Retinal pigment epithelial cell (primary cell): ENCODE results near the gene PODXL.
A peak's percentile ranks its signal among the peaks of the same experiment; 100 is the strongest.

Experiments used
- DNase-seq: peaks from one replicate; pipeline ENCODE4 v3.0.0-alpha.2; 2010; ENCODE audit warnings: low read depth
- H3K4me3 ChIP-seq: 2 replicates; pipeline ENCODE4 v1.5.1; 2011; ENCODE audit warnings: mild to moderate bottlenecking, low read length, control low read depth, moderate library complexity
- TF ChIP-seq, protein P1 (sequence below): conservative IDR thresholded peaks from 2 replicates; pipeline ENCODE4 v1.5.1; 2011; ENCODE audit warnings: low read depth, low read length, control low read depth, inconsistent platforms

Gene PODXL

GRCh38 chr7:131568510-131568909 lies 12.1 kb upstream of the PODXL start:
- H3K4me3 ChIP-seq: no peak overlapping the region
- no peak for DNase-seq
- TF ChIP-seq, protein P1, sequence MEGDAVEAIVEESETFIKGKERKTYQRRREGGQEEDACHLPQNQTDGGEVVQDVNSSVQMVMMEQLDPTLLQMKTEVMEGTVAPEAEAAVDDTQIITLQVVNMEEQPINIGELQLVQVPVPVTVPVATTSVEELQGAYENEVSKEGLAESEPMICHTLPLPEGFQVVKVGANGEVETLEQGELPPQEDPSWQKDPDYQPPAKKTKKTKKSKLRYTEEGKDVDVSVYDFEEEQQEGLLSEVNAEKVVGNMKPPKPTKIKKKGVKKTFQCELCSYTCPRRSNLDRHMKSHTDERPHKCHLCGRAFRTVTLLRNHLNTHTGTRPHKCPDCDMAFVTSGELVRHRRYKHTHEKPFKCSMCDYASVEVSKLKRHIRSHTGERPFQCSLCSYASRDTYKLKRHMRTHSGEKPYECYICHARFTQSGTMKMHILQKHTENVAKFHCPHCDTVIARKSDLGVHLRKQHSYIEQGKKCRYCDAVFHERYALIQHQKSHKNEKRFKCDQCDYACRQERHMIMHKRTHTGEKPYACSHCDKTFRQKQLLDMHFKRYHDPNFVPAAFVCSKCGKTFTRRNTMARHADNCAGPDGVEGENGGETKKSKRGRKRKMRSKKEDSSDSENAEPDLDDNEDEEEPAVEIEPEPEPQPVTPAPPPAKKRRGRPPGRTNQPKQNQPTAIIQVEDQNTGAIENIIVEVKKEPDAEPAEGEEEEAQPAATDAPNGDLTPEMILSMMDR: no peak

GRCh38 chr7:131564640-131565039 lies 8.2 kb upstream of the PODXL start:
- TF ChIP-seq, protein P1: no peak
- H3K4me3 ChIP-seq: no peak overlapping the region
- no peak for DNase-seq

- TF ChIP-seq, protein P1: no peak
- no peak for DNase-seq
- H3K4me3 ChIP-seq: no peak overlapping the region
Observed at GRCh38 chr7:131563918-131564317, 7.5 kb upstream of the PODXL start.

DNA sequence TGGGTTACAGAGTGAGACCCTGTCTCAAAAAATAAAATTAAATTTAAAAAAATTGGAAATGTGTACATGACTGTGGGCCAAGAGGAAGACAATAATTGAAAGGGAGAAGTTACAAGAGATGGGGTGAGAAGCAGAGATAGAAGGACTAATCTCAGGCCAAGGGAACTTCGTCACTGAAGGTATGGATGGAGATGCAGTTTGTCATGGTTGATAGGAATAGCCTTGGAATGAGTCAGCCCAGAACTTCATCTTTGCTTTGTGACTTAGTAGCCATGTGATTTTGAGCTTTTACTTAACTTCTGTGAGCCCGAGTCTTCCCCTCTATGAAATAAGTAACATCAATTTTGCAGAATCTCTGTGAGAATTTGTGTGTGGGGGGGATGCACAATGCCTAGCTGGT lies 6.5 kb upstream of the PODXL start:
- no peak for DNase-seq
- no peak overlapping the region for H3K4me3 ChIP-seq
- TF ChIP-seq, protein P1: no peak

DNA sequence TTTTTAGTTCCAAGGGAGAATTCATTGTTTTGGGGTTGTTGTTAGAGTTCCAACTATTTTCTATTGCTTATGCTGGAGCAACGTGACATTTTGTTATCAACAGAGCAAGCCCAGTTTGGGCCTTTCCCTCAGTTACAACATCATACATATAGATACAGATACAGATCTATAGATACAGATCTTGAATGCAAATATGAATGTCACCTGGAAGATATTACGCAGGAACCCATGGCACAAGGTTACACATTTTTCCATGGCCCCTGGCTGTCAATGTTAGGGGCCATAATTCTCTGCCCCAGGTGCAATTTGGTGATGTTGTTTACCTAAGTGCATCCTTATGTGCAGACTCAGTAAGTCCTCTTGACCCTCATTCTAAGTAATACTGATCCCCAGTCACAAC lies 3.6 kb upstream of the PODXL start:
- TF ChIP-seq, protein P1: no peak
- no peak for DNase-seq
- no peak overlapping the region for H3K4me3 ChIP-seq

DNA sequence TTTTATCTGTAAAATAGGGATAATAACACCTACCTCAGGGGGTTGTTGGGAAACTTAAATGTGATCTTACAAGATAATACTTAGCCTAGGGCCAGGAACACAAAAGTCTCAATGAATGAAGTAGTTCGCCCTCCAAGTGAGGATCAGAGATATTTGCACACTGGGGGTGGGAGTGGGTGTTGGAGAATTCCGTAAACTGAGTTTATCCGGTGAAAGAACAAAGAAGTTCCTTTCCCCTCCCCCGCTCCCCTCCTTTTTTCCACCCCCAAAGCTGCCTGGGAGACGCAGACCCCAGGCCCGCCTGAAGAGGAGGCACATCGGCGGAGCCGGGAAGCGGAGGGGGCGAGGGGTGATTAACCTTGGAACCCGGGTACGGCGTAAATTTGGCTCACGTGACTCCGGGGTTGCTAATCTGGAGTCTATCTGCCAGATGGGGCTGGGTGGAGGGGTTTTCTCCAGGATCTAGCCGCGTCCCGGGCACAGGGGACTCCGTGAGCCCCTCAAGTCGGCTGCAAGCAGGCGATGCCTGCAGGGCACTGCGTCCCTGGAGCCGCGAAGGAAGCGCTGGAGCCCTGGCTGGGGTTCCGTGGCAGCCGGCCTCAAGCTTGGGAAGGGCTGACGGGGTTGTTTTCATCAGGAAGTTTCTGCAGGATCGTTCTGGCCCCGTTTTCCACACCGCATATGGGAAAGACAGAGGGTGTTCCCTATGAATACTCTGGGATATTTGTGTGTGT lies 1.4 kb upstream of the PODXL start:
- DNase-seq: no peak
- H3K4me3 ChIP-seq: peak overlapping the region; percentile 61
- TF ChIP-seq, protein P1: no peak

DNA sequence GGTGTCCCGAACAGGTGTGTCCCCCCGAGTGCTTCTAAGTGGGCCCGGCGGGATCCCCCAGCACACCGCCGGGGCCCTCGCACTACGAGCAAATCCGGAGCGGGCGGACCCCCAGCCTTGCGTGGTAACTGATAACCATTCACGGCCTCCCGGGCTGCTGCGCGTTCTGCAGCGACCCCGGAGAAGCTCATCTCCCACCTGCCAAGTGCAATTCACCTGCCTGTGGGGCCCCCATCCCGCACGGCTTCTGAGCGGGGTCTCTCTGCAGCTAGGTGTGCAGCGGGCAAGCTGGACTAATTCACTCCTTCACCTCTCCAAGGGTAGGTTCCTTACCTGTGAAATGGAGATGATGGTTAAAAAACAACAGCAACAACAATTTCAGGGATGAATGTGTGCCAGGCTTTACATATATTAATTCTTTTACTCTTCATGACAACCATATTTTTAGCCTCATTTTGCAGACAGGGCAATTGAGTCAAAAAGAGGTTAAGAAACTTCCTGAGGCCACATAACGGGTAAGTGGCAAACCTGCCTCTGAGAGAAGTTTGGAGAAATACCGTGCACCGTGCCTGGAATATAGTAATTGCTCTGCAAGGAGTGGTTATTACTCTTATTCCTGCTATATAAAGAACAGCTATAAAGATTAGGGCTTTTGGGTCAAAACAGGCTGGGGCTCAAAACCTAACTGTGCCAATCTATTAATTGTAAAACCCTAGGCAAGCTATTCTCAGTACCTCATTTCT lies 652 bp upstream of the PODXL start:
- H3K4me3 ChIP-seq: peak overlapping the region; percentile 61
- TF ChIP-seq, protein P1: no peak
- DNase-seq: no peak
